Putamen (tissue), 1 donor: ENCODE data around the gene GGA1.

Source experiments
- DNase-seq: peaks from one replicate; pipeline ENCODE4 v3.0.0-alpha.2; 2016; ENCODE audit warnings: low spot score

Gene GGA1

GRCh38 chr22:37674951-37675929 lies 66.6 kb downstream of the GGA1 start, which contains the start of gene LGALS1:
Gene LGALS1, plus strand, starts transcription at chr22:37675636. Its CDS starts 67 bp downstream, at chr22:37675703.
- DNase-seq = peak; percentile 82

- DNase-seq = no peak
Observed at GRCh38 chr22:37675930-37676735, 67.5 kb downstream of the GGA1 start.

- peak; percentile 57 for DNase-seq
Observed at GRCh38 chr22:37676736-37677492, 68.3 kb downstream of the GGA1 start.

GRCh38 chr22:37677493-37677974 lies 68.9 kb downstream of the GGA1 start:
- no peak for DNase-seq

DNA sequence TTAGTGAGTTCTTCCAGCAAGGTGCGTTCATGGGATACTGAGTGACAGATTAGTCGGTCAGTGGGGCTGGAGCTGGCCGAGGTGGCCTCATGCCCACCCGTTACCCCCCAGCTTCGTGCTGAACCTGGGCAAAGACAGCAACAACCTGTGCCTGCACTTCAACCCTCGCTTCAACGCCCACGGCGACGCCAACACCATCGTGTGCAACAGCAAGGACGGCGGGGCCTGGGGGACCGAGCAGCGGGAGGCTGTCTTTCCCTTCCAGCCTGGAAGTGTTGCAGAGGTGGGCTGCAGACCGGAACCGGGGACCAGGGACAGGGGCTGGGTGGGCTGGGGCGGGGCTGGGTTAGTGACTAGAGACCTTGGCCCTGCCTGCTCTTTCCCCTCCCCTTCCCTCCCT lies 69.7 kb downstream of the GGA1 start:
- DNase-seq = no peak

DNA sequence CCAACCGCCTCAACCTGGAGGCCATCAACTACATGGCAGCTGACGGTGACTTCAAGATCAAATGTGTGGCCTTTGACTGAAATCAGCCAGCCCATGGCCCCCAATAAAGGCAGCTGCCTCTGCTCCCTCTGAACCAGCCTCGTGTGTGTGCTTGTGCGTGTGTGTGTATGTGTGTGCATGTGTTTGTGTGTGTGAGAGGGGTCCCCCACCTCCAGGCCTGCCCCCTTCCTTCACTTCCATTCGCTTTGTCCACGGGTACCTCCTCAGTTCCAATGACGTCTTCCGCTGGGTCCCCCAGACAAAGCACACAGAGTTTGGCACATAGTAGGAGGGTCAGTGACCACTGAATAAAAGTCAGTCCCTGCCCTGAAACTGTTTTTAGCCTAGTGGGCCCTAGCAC lies 71.0 kb downstream of the GGA1 start:
- no peak for DNase-seq

GRCh38 chr22:37680191-37680851 lies 71.7 kb downstream of the GGA1 start:
- no peak for DNase-seq

DNA sequence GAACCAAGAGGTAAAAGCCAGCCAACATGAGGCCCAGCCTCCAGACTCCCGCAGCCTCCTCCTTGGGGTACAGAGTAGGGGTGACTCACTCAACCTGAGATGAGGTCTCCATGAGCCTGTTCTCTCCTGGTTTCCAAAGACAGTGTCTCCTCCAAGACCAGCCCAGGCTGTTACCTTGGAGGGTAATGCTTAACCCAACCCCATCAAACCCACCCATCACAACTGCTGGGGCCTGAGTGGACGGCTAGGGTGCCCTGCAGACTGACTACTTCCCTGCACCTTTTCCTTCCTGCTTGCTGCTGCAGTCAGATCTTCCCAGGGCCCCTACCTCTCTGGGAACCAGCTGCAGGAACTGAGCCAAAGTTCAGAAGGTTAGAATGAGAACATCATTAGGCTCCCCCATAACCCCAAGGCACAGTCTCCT lies 72.4 kb downstream of the GGA1 start:
- no peak for DNase-seq

- no peak for DNase-seq
Observed at GRCh38 chr22:37681556-37682049, 73.0 kb downstream of the GGA1 start.
